ENCODE results near the gene TTC7B.

Gene TTC7B

GRCh38 chr14:90784621-90785270 lies 31.5 kb downstream of the TTC7B start:
- TF ChIP-seq EZH2phosphoT487 (conservative IDR thresholded peaks at IDR 0.05; ENCODE audit: low read length) (no peak), CTCF (IDR thresholded peaks at IDR 0.05; ENCODE audit: insufficient read depth, low read length, poor library complexity, severe bottlenecking) (no peak)
- H4K20me1 ChIP-seq (ENCODE audit: low read depth, low read length) = no peaks in the 10 kb centered on the region
- no peaks in the 10 kb centered on the region for H3K36me3 ChIP-seq (ENCODE audit: low read length)

GRCh38 chr14:90783344-90783743 lies 32.9 kb downstream of the TTC7B start:
- Histone ChIP-seq H3F3A (ENCODE audit: insufficient read depth) (no peaks in the 10 kb centered on the region), H3K4me3 (ENCODE audit: insufficient read depth, low read length, poor library complexity, severe bottlenecking) (no peak overlapping the region), H3K9ac (ENCODE audit: low read length) (no peak overlapping the region), H3K36me3 (ENCODE audit: low read length) (no peaks in the 10 kb centered on the region), H3K9me2 (replicated peaks; ENCODE audit: insufficient read depth, low read length) (no peaks in the 10 kb centered on the region), H3K79me2 (ENCODE audit: insufficient read depth, low read length) (no peaks in the 10 kb centered on the region), H2AFZ (ENCODE audit: low read depth, low read length, severe bottlenecking) (no peak overlapping the region), H3K27ac (ENCODE audit: low read depth, low read length) (no peak overlapping the region), H3K27me3 (ENCODE audit: low read length) (no peaks in the 10 kb centered on the region), H4K20me1 (ENCODE audit: low read depth, low read length) (no peaks in the 10 kb centered on the region), H3K9me3 (ENCODE audit: insufficient read depth, low read length) (no peaks in the 10 kb centered on the region), H3K4me2 (ENCODE audit: low read depth, low read length, poor library complexity, severe bottlenecking) (no peak overlapping the region)
- TF ChIP-seq CTCF (IDR thresholded peaks at IDR 0.05; ENCODE audit: insufficient read depth, low read length, poor library complexity, severe bottlenecking) (no peak), EZH2phosphoT487 (conservative IDR thresholded peaks at IDR 0.05; ENCODE audit: low read length) (no peak)

More at GRCh38 chr14:90784621-90785270, 31.5 kb downstream of the TTC7B start:
- Histone ChIP-seq H3K79me2 (ENCODE audit: insufficient read depth, low read length) (no peaks in the 10 kb centered on the region), H3K4me3 (ENCODE audit: insufficient read depth, low read length, poor library complexity, severe bottlenecking) (no peak overlapping the region), H3K9me3 (ENCODE audit: insufficient read depth, low read length) (no peaks in the 10 kb centered on the region), H3K9me2 (replicated peaks; ENCODE audit: insufficient read depth, low read length) (no peaks in the 10 kb centered on the region), H3K27me3 (ENCODE audit: low read length) (no peaks in the 10 kb centered on the region), H3F3A (ENCODE audit: insufficient read depth) (no peaks in the 10 kb centered on the region), H3K9ac (ENCODE audit: low read length) (no peak overlapping the region), H3K4me2 (ENCODE audit: low read depth, low read length, poor library complexity, severe bottlenecking) (no peak overlapping the region), H2AFZ (ENCODE audit: low read depth, low read length, severe bottlenecking) (no peak overlapping the region), H3K27ac (ENCODE audit: low read depth, low read length) (no peak overlapping the region)

- Histone ChIP-seq H3F3A (ENCODE audit: insufficient read depth) (no peaks in the 10 kb centered on the region), H3K79me2 (ENCODE audit: insufficient read depth, low read length) (no peaks in the 10 kb centered on the region), H4K20me1 (ENCODE audit: low read depth, low read length) (no peaks in the 10 kb centered on the region), H2AFZ (ENCODE audit: low read depth, low read length, severe bottlenecking) (no peak overlapping the region), H3K9ac (ENCODE audit: low read length) (no peak overlapping the region), H3K9me3 (ENCODE audit: insufficient read depth, low read length) (no peaks in the 10 kb centered on the region), H3K27ac (ENCODE audit: low read depth, low read length) (no peak overlapping the region), H3K36me3 (ENCODE audit: low read length) (no peaks in the 10 kb centered on the region), H3K27me3 (ENCODE audit: low read length) (no peaks in the 10 kb centered on the region), H3K9me2 (replicated peaks; ENCODE audit: insufficient read depth, low read length) (no peaks in the 10 kb centered on the region), H3K4me3 (ENCODE audit: insufficient read depth, low read length, poor library complexity, severe bottlenecking) (no peak overlapping the region), H3K4me2 (ENCODE audit: low read depth, low read length, poor library complexity, severe bottlenecking) (no peak overlapping the region)
- no peak for TF ChIP-seq CTCF (IDR thresholded peaks at IDR 0.05; ENCODE audit: insufficient read depth, low read length, poor library complexity, severe bottlenecking)
- no peak for TF ChIP-seq EZH2phosphoT487 (conservative IDR thresholded peaks at IDR 0.05; ENCODE audit: low read length)
Measured at GRCh38 chr14:90782892-90783291, 33.3 kb downstream of the TTC7B start.

Measured in SU-DHL-6 (cell line).